GM12875 (cell line): ENCODE data around the gene WIPF3.

Experiments used
- H3K4me3 ChIP-seq: one replicate; pipeline ENCODE4 v1.5.1; 2011; ENCODE audit warnings: low read depth, low read length, control low read depth
- CTCF ChIP-seq: IDR thresholded peaks from 2 replicates; pipeline ENCODE4 v1.5.1; 2011; ENCODE audit warnings: low read depth, mild to moderate bottlenecking, control low read depth, inconsistent platforms, low read length, moderate library complexity, borderline replicate concordance; ENCODE audit not compliant: insufficient read depth

The WIPF3 gene

GRCh38 chr7:29815181-29816105, 9.1 kb downstream of the WIPF3 start:
- no peak for TF ChIP-seq CTCF
- H3K4me3 ChIP-seq: no peak overlapping the region

GRCh38 chr7:29818308-29818707, 12.0 kb downstream of the WIPF3 start:
- no peak for TF ChIP-seq CTCF
- no peak overlapping the region for H3K4me3 ChIP-seq

GRCh38 chr7:29825775-29826529, 19.6 kb downstream of the WIPF3 start:
- no peak overlapping the region for H3K4me3 ChIP-seq
- TF ChIP-seq CTCF: no peak

GRCh38 chr7:29826530-29826822, 20.2 kb downstream of the WIPF3 start:
- TF ChIP-seq CTCF: no peak
- no peak overlapping the region for H3K4me3 ChIP-seq

- no peak for TF ChIP-seq CTCF
- H3K4me3 ChIP-seq: no peak overlapping the region
Observed at GRCh38 chr7:29826904-29827303, 20.6 kb downstream of the WIPF3 start.

GRCh38 chr7:29831705-29832104, 25.4 kb downstream of the WIPF3 start:
- TF ChIP-seq CTCF: no peak
- no peak overlapping the region for H3K4me3 ChIP-seq
